ENCODE results near the gene SIRT2.
A peak's percentile ranks its signal among the peaks of the same experiment; 100 is the strongest.
"Not testable (repeated sequence)": the region's sequence is repeated elsewhere in the genome, so short reads cannot be mapped to it uniquely, and the experiment has no call there.

Gene SIRT2

DNA sequence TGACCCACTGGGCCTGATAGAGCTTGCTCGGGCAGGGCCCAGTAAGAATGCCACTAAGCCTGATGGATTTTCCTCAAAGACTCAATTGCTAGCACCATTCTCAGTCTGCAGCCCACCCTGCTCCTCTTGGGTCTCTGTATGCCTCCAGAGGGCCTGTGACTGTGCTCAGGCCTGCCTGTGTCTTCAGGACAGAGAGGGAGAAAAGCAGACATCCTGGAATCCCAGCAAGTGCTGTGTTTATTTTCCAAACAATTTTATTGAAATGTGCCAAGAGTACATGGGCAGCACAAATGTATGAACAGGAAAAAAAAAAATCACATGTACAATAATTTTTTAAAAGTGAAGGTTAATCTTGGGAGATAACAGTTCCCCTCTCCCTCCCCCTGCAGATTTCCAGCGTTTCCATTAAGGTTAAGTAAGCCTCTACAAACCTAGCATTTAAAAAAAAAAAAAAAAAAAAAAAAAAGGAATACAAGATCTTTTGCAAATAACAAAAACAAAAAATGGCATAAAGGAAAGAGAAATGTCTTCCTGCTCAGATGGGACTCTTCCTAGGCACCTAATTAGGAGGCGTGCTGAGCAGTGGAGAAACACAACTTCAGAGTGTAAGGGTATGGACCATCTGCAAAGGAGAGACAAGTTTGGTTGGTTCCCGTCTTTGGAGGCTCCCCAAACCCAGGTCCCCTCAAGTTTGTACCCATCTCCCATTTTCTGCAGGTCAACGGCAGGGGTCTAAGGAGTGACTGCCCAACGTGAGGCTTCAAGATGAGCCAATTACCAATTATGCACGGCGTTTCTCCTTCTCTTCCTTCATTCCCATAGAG lies 63.0 kb downstream of the SIRT2 start:
- intact Hi-C loops (cut with DNase I): no loop called here
- peak in 1 of 10 donors; percentile 21 for DNase-seq

DNA sequence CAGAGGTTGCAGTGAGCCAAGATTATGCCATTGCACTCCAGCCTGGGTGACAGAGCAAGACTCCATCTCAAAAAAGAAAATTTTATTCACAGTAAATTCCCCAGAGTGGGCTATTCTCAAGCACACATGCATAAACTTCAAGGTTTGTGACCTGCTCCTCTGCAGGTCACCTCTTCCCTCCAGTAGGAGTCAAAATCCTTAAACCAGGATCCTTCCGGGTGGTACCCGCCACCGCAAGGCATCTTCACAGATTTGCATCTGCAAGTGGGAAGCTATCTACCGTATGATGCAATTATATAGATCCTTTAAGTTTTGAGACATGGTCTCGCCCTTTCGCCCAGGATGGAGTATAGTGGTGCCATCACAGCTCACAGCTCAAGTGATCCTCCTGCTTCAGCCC lies 64.8 kb downstream of the SIRT2 start:
- intact Hi-C loops (cut with DNase I): no loop called here
- DNase-seq: peak in 2 of 10 donors; percentile 9 to 19

DNA sequence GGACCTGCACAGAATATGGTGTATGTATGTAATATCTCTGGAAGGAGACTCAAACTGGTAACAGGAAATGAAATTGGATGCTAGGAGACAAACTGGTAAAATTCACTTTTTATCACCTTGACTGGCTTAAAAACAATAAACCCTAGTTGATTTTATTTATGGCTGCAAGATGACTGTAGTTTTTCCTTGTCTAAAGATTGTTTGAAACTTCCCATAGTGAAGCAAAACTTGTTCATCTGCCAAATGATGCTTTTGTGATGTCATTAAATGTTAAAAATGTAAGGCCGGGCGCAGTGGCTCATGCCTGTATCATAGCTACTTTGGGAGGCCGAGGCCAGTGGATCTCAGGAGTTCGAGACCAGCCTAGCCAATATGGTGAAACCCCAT lies 65.3 kb downstream of the SIRT2 start:
- intact Hi-C loops (cut with DNase I): no loop called here
- DNase-seq: peak in 1 of 10 donors; percentile 10

DNA sequence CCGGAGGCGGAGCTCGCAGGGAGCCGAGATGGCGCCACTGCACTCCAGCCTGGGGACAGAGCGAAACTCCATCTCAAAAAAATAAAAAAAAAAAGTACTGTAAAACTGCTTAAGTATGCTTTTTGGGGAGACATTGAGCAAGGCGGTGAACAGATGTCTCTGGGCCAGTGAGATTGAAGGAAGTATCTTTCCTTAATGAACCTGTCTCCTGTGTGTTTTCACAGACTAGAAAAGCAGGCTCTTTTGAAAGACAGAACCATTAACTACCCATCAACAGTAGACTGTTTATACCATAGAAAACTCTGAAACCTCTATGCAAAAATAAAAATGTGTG lies 66.4 kb downstream of the SIRT2 start:
- intact Hi-C loops (cut with DNase I): no loop called here
- no peak for DNase-seq

DNA sequence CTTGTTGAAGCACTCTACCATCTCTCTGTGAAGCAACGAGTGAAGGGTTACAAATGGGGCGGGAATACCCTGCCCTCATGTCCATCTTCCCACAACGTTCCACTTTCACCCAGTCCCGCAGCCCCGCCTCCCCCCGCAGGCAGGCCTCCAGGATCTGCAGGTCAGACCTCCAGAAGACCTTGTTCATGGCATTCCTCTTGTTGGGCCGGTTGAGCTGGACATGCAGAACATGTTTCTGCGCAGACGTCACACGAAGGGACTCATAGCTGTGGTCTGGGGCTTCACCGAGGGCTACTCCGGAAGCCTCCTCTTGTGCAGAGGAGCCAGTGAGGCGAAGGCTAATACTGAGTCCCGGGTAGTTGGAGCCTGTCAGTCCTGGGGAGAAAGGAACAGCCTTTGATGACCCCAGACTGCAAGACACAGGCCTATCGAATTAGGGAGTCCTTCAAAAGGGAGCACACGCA lies 68.2 kb downstream of the SIRT2 start:
- intact Hi-C loops (cut with DNase I): loop anchor here (1.0 kb wide), 1 partner anchor 184 kb away; the partner anchor contains the start of gene ACTN4
- peak in 7 of 10 donors; percentile 11 to 87 (median 33) for DNase-seq

DNA sequence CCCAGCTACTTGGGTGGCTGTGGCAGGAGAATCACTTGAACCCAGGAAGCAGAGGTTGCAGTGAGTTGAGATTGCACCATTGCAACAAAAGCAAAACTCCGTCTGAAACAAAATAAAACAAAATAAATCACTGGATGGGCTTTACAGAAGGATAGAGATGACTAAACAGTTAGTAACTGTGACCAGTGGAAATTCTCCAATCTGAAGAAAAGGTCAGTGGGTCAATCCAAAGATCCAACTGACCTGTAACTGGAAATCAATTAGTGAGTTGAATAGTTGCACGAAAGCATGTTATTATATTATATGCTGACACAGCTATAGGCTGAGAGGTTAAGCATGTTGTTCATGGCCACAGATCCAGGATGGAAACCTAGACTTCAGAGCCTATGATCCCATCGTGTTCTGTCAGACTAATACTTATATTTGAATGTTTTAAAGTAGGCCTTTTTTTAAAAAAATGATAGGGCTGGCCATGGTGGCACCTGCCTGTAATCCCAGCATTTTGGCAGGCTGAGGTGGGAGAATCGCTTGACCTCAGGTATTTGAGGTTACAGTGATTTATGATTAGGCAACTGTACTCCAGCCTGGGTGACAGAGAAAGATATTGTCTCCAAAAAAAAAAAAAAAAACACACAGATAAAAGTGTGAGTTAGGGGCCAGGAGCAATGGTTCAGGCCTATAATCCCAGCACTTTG lies 69.2 kb downstream of the SIRT2 start:
- DNase-seq: peak in 2 of 10 donors; percentile 12 to 15
- intact Hi-C loops (cut with DNase I): no loop called here

DNA sequence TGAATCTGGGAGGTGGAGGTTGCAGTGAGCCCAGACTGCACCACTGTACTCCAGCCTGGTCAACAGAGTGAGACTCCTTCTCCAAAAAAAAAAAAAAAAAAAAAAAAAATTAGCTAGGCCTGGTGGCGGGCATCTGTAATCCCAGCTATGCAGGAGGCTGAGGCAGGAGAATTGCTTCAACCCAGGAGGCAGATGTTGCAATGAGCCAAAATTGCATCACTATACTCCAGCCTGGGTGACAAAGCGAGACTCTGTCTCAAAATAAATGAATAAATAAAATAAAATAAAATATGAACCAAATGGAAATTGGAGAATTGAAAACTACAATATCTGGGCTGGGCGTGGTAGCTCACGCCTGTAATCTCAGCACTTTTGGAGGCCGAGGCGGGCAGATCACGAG lies 70.2 kb downstream of the SIRT2 start:
- DNase-seq; intact Hi-C loops (cut with DNase I): not testable (repeated sequence)

All from posterior cingulate gyrus (tissue), 11 donors.